ENCODE results near the gene SUCLG2. TPM values are rescaled to one million over a fixed set of nuclear protein-coding genes. Genes with fewer than 3 reads are reported as not detected.
A peak's percentile ranks its signal among the peaks of the same experiment; 100 is the strongest.

Gene SUCLG2
- total RNA-seq, 1 donor from 2014 or later: 20.8 TPM

DNA sequence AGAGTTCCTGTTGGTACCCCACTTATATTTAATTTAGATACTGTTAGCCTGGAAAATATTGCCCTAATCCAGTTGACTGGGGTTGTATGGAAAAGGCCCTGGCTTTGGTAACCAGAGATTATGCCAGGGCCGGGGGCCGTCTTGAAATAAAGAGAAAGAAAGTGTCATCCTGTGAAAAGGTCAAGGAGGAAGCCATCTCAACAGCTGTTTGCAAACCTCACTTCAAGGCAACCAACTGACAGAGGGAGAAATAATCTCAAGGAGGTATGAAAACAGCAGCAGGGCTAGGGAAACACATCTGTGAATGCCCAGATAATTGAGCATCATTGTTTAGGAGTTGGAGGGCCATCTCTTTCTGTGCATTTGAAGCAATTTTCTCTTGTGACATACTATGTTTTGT is 190.8 kb downstream of the SUCLG2 start:
- FAIRE-seq: no peak
- no peak overlapping the region for H3K27ac Mint-ChIP-seq (ENCODE audit: unreplicated experiment)
- H3K27ac ChIP-seq (ENCODE audit: low read depth, low read length): no peak overlapping the region

DNA sequence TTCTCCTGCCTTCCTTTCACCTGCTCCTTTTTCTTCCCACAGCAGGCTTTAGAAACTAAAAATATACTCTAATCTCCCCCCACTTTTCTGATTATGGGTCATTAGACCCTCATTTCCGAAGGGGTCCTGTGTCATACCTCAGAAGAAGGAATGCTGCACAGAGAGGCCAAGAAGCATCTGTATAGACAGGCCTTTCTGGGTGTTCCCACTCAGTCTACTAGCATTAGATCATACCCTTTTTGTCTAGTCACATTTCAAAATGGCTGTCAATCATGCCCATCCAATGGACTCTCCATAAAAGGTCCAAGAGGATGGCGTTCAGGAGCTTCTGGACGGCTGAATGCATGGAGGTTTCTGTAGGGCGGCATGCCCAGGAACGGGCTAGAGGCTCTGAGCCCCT is 192.2 kb downstream of the SUCLG2 start:
- Mint-ChIP-seq H3K4me3 (ENCODE audit: unreplicated experiment) (peak overlapping the region; percentile 5), H3K36me3 (ENCODE audit: low read depth, unreplicated experiment) (no peaks in the 10 kb centered on the region), H3K9me3 (ENCODE audit: unreplicated experiment) (no peaks in the 10 kb centered on the region), H3K4me1 (ENCODE audit: low read depth, unreplicated experiment) (peaks cover 15% of the 10 kb centered on the region), H3K27ac (ENCODE audit: unreplicated experiment) (peak overlapping the region; percentile 80), H3K27me3 (ENCODE audit: low read depth, unreplicated experiment) (no peaks in the 10 kb centered on the region)
- H3K4me2 ChIP-seq (ENCODE audit: low read length): peak overlapping the region; percentile 62
- peaks cover 3% of the 10 kb centered on the region for H4K20me1 ChIP-seq (ENCODE audit: insufficient read depth, low read length)
- H3K79me2 ChIP-seq (ENCODE audit: insufficient read depth, low read length): no peaks in the 10 kb centered on the region
- peaks cover 16% of the 10 kb centered on the region for H3K4me1 ChIP-seq (ENCODE audit: insufficient read depth, low read length)
- peak; percentile 15 for DNase-seq (ENCODE audit: low read depth)
- peak overlapping the region; percentile 43 for H3K27ac ChIP-seq (ENCODE audit: low read depth, low read length)
- FAIRE-seq: no peak
- no peak overlapping the region for H2AFZ ChIP-seq (ENCODE audit: low read depth, low read length)
- no peaks in the 10 kb centered on the region for H3K36me3 ChIP-seq (ENCODE audit: insufficient read depth, low read length)
- H3K27me3 ChIP-seq (ENCODE audit: insufficient read depth, low read length): no peaks in the 10 kb centered on the region
- H3K4me3 ChIP-seq (ENCODE audit: insufficient read depth, low read depth, low read length): no peak overlapping the region
- H3K9ac ChIP-seq (ENCODE audit: low read length): no peak overlapping the region
- TF ChIP-seq CTCF (IDR thresholded peaks at IDR 0.05; ENCODE audit: insufficient read depth, low read depth, low read length) (no peak), EZH2 (IDR thresholded peaks at IDR 0.05; ENCODE audit: insufficient read depth, low read length) (no peak)
- H3K9me3 ChIP-seq (ENCODE audit: insufficient read depth, low read depth, low read length): no peaks in the 10 kb centered on the region

More for the DNA sequence above, 190.8 kb downstream of the SUCLG2 start:
- Mint-ChIP-seq H3K4me1 (ENCODE audit: low read depth, unreplicated experiment) (peaks cover 15% of the 10 kb centered on the region), H3K4me3 (ENCODE audit: unreplicated experiment) (no peak overlapping the region), H3K27me3 (ENCODE audit: low read depth, unreplicated experiment) (no peaks in the 10 kb centered on the region), H3K36me3 (ENCODE audit: low read depth, unreplicated experiment) (peaks cover 3% of the 10 kb centered on the region), H3K9me3 (ENCODE audit: unreplicated experiment) (no peaks in the 10 kb centered on the region)
- no peaks in the 10 kb centered on the region for H3K27me3 ChIP-seq (ENCODE audit: insufficient read depth, low read length)
- H3K9ac ChIP-seq (ENCODE audit: low read length): no peak overlapping the region
- H4K20me1 ChIP-seq (ENCODE audit: insufficient read depth, low read length): no peaks in the 10 kb centered on the region
- no peaks in the 10 kb centered on the region for H3K36me3 ChIP-seq (ENCODE audit: insufficient read depth, low read length)
- no peaks in the 10 kb centered on the region for H3K79me2 ChIP-seq (ENCODE audit: insufficient read depth, low read length)
- H3K9me3 ChIP-seq (ENCODE audit: insufficient read depth, low read depth, low read length): no peaks in the 10 kb centered on the region
- H2AFZ ChIP-seq (ENCODE audit: low read depth, low read length): no peak overlapping the region
- DNase-seq (ENCODE audit: low read depth): no peak
- H3K4me3 ChIP-seq (ENCODE audit: insufficient read depth, low read depth, low read length): no peak overlapping the region
- peaks cover 21% of the 10 kb centered on the region for H3K4me1 ChIP-seq (ENCODE audit: insufficient read depth, low read length)
- H3K4me2 ChIP-seq (ENCODE audit: low read length): no peak overlapping the region
- no peak for TF ChIP-seq CTCF (IDR thresholded peaks at IDR 0.05; ENCODE audit: insufficient read depth, low read depth, low read length)
- TF ChIP-seq EZH2 (IDR thresholded peaks at IDR 0.05; ENCODE audit: insufficient read depth, low read length): no peak

- Histone ChIP-seq H3K4me2 (ENCODE audit: low read length) (peak overlapping the region; percentile 62), H4K20me1 (ENCODE audit: insufficient read depth, low read length) (peaks cover 3% of the 10 kb centered on the region), H3K79me2 (ENCODE audit: insufficient read depth, low read length) (no peaks in the 10 kb centered on the region), H2AFZ (ENCODE audit: low read depth, low read length) (no peak overlapping the region), H3K36me3 (ENCODE audit: insufficient read depth, low read length) (no peaks in the 10 kb centered on the region), H3K27me3 (ENCODE audit: insufficient read depth, low read length) (no peaks in the 10 kb centered on the region), H3K9me3 (ENCODE audit: insufficient read depth, low read depth, low read length) (no peaks in the 10 kb centered on the region), H3K27ac (ENCODE audit: low read depth, low read length) (peak overlapping the region; percentile 43), H3K4me3 (ENCODE audit: insufficient read depth, low read depth, low read length) (no peak overlapping the region), H3K4me1 (ENCODE audit: insufficient read depth, low read length) (peaks cover 16% of the 10 kb centered on the region), H3K9ac (ENCODE audit: low read length) (no peak overlapping the region)
- Mint-ChIP-seq H3K4me1 (ENCODE audit: low read depth, unreplicated experiment) (peaks cover 15% of the 10 kb centered on the region), H3K27me3 (ENCODE audit: low read depth, unreplicated experiment) (no peaks in the 10 kb centered on the region), H3K4me3 (ENCODE audit: unreplicated experiment) (no peak overlapping the region), H3K27ac (ENCODE audit: unreplicated experiment) (peak overlapping the region; percentile 80), H3K36me3 (ENCODE audit: low read depth, unreplicated experiment) (no peaks in the 10 kb centered on the region), H3K9me3 (ENCODE audit: unreplicated experiment) (no peaks in the 10 kb centered on the region)
- TF ChIP-seq CTCF (IDR thresholded peaks at IDR 0.05; ENCODE audit: insufficient read depth, low read depth, low read length): no peak
- TF ChIP-seq EZH2 (IDR thresholded peaks at IDR 0.05; ENCODE audit: insufficient read depth, low read length): no peak
- FAIRE-seq (no peak), DNase-seq (ENCODE audit: low read depth) (peak; percentile 44)
These were observed 192.7 kb downstream of the SUCLG2 start for GRCh38 chr3:67461667-67462142.
